Measurements from ENCODE around the gene TSC22D4.

GRCh38 chr7:100489824-100490223 is 10.8 kb upstream of the TSC22D4 start:
- no peak for TF ChIP-seq CTCF (IDR thresholded peaks at IDR 0.05; ENCODE audit: extremely low read depth in 1 of 2, insufficient read depth in 1 of 2, low read depth in 1 of 2, low read length in 2 of 2)
- no peak for TF ChIP-seq POLR2A (IDR thresholded peaks at IDR 0.05; ENCODE audit: low read depth, low read length)
- no peak for TF ChIP-seq MAX (IDR thresholded peaks at IDR 0.05; ENCODE audit: insufficient read depth, insufficient read length)
- no peak for TF ChIP-seq EZH2 (IDR thresholded peaks at IDR 0.05; ENCODE audit: borderline replicate concordance, low read depth, low read length, severe bottlenecking)
- no peak for TF ChIP-seq GATA2 (IDR thresholded peaks at IDR 0.05; ENCODE audit: insufficient read depth, insufficient read length, low read depth, low read length)
- no peak for TF ChIP-seq POLR2AphosphoS5 (IDR thresholded peaks at IDR 0.05; ENCODE audit: insufficient read depth, low read depth, low read length)
- TF ChIP-seq FOS (IDR thresholded peaks at IDR 0.05; ENCODE audit: borderline replicate concordance, insufficient read depth, low read length), result no peak
